ENCODE measurements around the gene ZNF793.

ZNF793 gene

GRCh38 chr19:37467608-37468090 lies 39.1 kb upstream of the ZNF793 start:
- Histone ChIP-seq H3K4me3 (ENCODE audit: low read depth, low read length, poor library complexity, severe bottlenecking) (peak overlapping the region; percentile 72), H3F3A (ENCODE audit: insufficient read depth, low read length) (no peaks in the 10 kb centered on the region), H4K20me1 (ENCODE audit: insufficient read depth, low read length) (no peaks in the 10 kb centered on the region), H3K27me3 (ENCODE audit: insufficient read depth, low read length) (no peaks in the 10 kb centered on the region), H3K79me2 (ENCODE audit: insufficient read depth, low read length) (0 out of 2 replicates have a peak, but pooled peaks cover 6% of the 10 kb centered on the region), H3K4me2 (ENCODE audit: low read length) (peak overlapping the region; percentile 90), H3K9me2 (ENCODE audit: low read depth, low read length) (no peaks in the 10 kb centered on the region), H3K27ac (ENCODE audit: low read depth, low read length, poor library complexity, severe bottlenecking) (peak overlapping the region; percentile 83), H3K9ac (ENCODE audit: low read length) (no peak overlapping the region), H3K36me3 (ENCODE audit: insufficient read depth, low read length) (peaks cover 39% of the 10 kb centered on the region), H2AFZ (ENCODE audit: low read length) (peak overlapping the region; percentile 76; the same call in 1 of the 2 replicates), H3K4me1 (ENCODE audit: insufficient read depth, low read length, severe bottlenecking) (peaks cover 14% of the 10 kb centered on the region), H3K9me3 (ENCODE audit: low read length) (peaks cover 14% of the 10 kb centered on the region)
- TF ChIP-seq CTCF (IDR thresholded peaks at IDR 0.05; ENCODE audit: low read length): no peak
- no peak for TF ChIP-seq EZH2 (IDR thresholded peaks at IDR 0.05; ENCODE audit: borderline replicate concordance, low read length)

GRCh38 chr19:37468961-37469777 lies 37.6 kb upstream of the ZNF793 start, which contains the start of gene ZNF570:
Gene ZNF570 (plus strand): TSS chr19:37469356. CDS start chr19:37470355, 999 bp downstream.
- peak within 1 kb of the TSS; percentile 73 for H3K4me2 ChIP-seq (ENCODE audit: low read length)
- H3K27ac ChIP-seq (ENCODE audit: low read depth, low read length, poor library complexity, severe bottlenecking): no peak within 1 kb of the TSS

GRCh38 chr19:37470216-37470615 lies 36.5 kb upstream of the ZNF793 start:
- H3K27me3 ChIP-seq (ENCODE audit: insufficient read depth, low read length): no peaks in the 10 kb centered on the region
- H3F3A ChIP-seq (ENCODE audit: insufficient read depth, low read length): no peaks in the 10 kb centered on the region
- no peak overlapping the region for H3K27ac ChIP-seq (ENCODE audit: low read depth, low read length, poor library complexity, severe bottlenecking)
- 0 out of 2 replicates have a peak, but pooled peaks cover 6% of the 10 kb centered on the region for H3K79me2 ChIP-seq (ENCODE audit: insufficient read depth, low read length)
- H3K9me2 ChIP-seq (ENCODE audit: low read depth, low read length): no peaks in the 10 kb centered on the region
- no peaks in the 10 kb centered on the region for H4K20me1 ChIP-seq (ENCODE audit: insufficient read depth, low read length)
- no peak for TF ChIP-seq CTCF (IDR thresholded peaks at IDR 0.05; ENCODE audit: low read length)
- TF ChIP-seq EZH2 (IDR thresholded peaks at IDR 0.05; ENCODE audit: borderline replicate concordance, low read length): no peak
- peaks cover 14% of the 10 kb centered on the region for H3K4me1 ChIP-seq (ENCODE audit: insufficient read depth, low read length, severe bottlenecking)
- peak overlapping the region; percentile 79 for H3K4me3 ChIP-seq (ENCODE audit: low read depth, low read length, poor library complexity, severe bottlenecking)
- peak overlapping the region; percentile 73 for H3K4me2 ChIP-seq (ENCODE audit: low read length)
- H3K36me3 ChIP-seq (ENCODE audit: insufficient read depth, low read length): peaks cover 22% of the 10 kb centered on the region
- H3K9me3 ChIP-seq (ENCODE audit: low read length): peaks cover 13% of the 10 kb centered on the region
- peak overlapping the region; percentile 75; the same call in 1 of the 2 replicates for H3K9ac ChIP-seq (ENCODE audit: low read length)
- no peak overlapping the region for H2AFZ ChIP-seq (ENCODE audit: low read length)

More at GRCh38 chr19:37468961-37469777, 37.6 kb upstream of the ZNF793 start, which contains the start of gene ZNF570:
- H3K4me3 ChIP-seq (ENCODE audit: low read depth, low read length, poor library complexity, severe bottlenecking): peak within 1 kb of the TSS; percentile 79
- H3F3A ChIP-seq (ENCODE audit: insufficient read depth, low read length): no peaks in the 10 kb centered on the region
- H3K27me3 ChIP-seq (ENCODE audit: insufficient read depth, low read length): no peaks in the 10 kb centered on the region
- H3K79me2 ChIP-seq (ENCODE audit: insufficient read depth, low read length): 0 out of 2 replicates have a peak, but pooled peaks cover 6% of the 10 kb centered on the region
- no peaks in the 10 kb centered on the region for H4K20me1 ChIP-seq (ENCODE audit: insufficient read depth, low read length)
- peaks cover 13% of the 10 kb centered on the region for H3K9me3 ChIP-seq (ENCODE audit: low read length)
- peaks cover 14% of the 10 kb centered on the region for H3K4me1 ChIP-seq (ENCODE audit: insufficient read depth, low read length, severe bottlenecking)
- no peak for TF ChIP-seq EZH2 (IDR thresholded peaks at IDR 0.05; ENCODE audit: borderline replicate concordance, low read length)
- TF ChIP-seq CTCF (IDR thresholded peaks at IDR 0.05; ENCODE audit: low read length): no peak
- peak within 1 kb of the TSS; percentile 75 for H3K9ac ChIP-seq (ENCODE audit: low read length)
- H3K36me3 ChIP-seq (ENCODE audit: insufficient read depth, low read length): peaks cover 31% of the 10 kb centered on the region
- no peaks in the 10 kb centered on the region for H3K9me2 ChIP-seq (ENCODE audit: low read depth, low read length)
- H2AFZ ChIP-seq (ENCODE audit: low read length): peak within 1 kb of the TSS; percentile 68; the same call in 1 of the 2 replicates

Measured in OCI-LY1 (cell line).